Endometrial microvascular endothelial cells (primary cell): ENCODE measurements around the gene KCNJ12. TPM values are rescaled to one million over a fixed set of nuclear protein-coding genes. Genes with fewer than 3 reads are reported as not detected.
"Not testable (repeated sequence)": the region's sequence is repeated elsewhere in the genome, so short reads cannot be mapped to it uniquely, and the experiment has no call there.

ENCODE experiments used
- in situ Hi-C: cut with HindIII; loops from 2 replicates; pipeline ENCODE4 v1.10.0; 2017; ENCODE audit warnings: low sequenced_read_pairs, low pct_unique_long_range_greater_than_20kb; ENCODE audit errors: inconsistent ontology term
- total RNA-seq: library from RNA; depleted of rRNA; stranded (reverse); fragments of >200 nt; gene quantifications from one replicate; pipeline ENCODE4 v1.2.3, GENCODE V29; 2015; ENCODE audit errors: inconsistent ontology term

The KCNJ12 gene
- total RNA-seq, 1 donor from 2014 or later: 0.46 TPM

- in situ Hi-C loops: not testable (repeated sequence)
Observed at GRCh38 chr17:21348081-21348925, 27.9 kb upstream of the KCNJ12 start.

- in situ Hi-C loops: not testable (repeated sequence)
Observed at GRCh38 chr17:21348926-21349261, 27.3 kb upstream of the KCNJ12 start.

- in situ Hi-C loops: not testable (repeated sequence)
Observed at GRCh38 chr17:21349358-21350050, 26.7 kb upstream of the KCNJ12 start.

- in situ Hi-C loops: not testable (repeated sequence)
Observed at GRCh38 chr17:21350495-21350894, 25.7 kb upstream of the KCNJ12 start.

- in situ Hi-C loops: no loop called here
Observed at GRCh38 chr17:21351366-21352065, 24.6 kb upstream of the KCNJ12 start.

- in situ Hi-C loops: no loop called here
Observed at GRCh38 chr17:21352221-21352980, 23.8 kb upstream of the KCNJ12 start.

- in situ Hi-C loops: no loop called here
Observed at GRCh38 chr17:21352981-21353265, 23.2 kb upstream of the KCNJ12 start.

GRCh38 chr17:21353326-21354010 is 22.7 kb upstream of the KCNJ12 start:
- in situ Hi-C loops: no loop called here

- in situ Hi-C loops: no loop called here
Observed at GRCh38 chr17:21354796-21355385, 21.3 kb upstream of the KCNJ12 start.

GRCh38 chr17:21355586-21355985 is 20.6 kb upstream of the KCNJ12 start:
- in situ Hi-C loops: no loop called here

GRCh38 chr17:21356537-21357127 is 19.5 kb upstream of the KCNJ12 start:
- in situ Hi-C loops: no loop called here

GRCh38 chr17:21357281-21357680 is 18.9 kb upstream of the KCNJ12 start:
- in situ Hi-C loops: no loop called here

- in situ Hi-C loops: no loop called here
Observed at GRCh38 chr17:21357696-21358656, 18.2 kb upstream of the KCNJ12 start.

GRCh38 chr17:21358682-21359482 is 17.3 kb upstream of the KCNJ12 start:
- in situ Hi-C loops: no loop called here

GRCh38 chr17:21359483-21359840 is 16.7 kb upstream of the KCNJ12 start:
- in situ Hi-C loops: no loop called here

GRCh38 chr17:21360048-21360447 is 16.1 kb upstream of the KCNJ12 start:
- in situ Hi-C loops: no loop called here
